Endothelial cell of umbilical vein (primary cell): ENCODE data around the gene RAD51B. TPM values are rescaled to one million over a fixed set of nuclear protein-coding genes. Genes with fewer than 3 reads are reported as not detected.
A peak's percentile ranks its signal among the peaks of the same experiment; 100 is the strongest.

ENCODE experiments used
- BruUV-seq: library from RNA; stranded (reverse); fragments of 400-500 nt; replicated peaks from 2 replicates; lab custom pipeline; 2021; lab: Mats Ljungman, UMichigan
- CTCF ChIA-PET: fragments of 300-600, 350-600 bp; sonication (Branson Sonifier 250); formaldehyde crosslinking; loops from one replicate; lab custom pipeline; 2021; ENCODE audit warnings: antibody characterized with exemption, inconsistent platforms; lab: Charles Lee
- POLR2A ChIA-PET: fragments of 300-600, 350-600 bp; sonication (Branson Sonifier 250); formaldehyde crosslinking; loops from one replicate; lab custom pipeline; 2021; ENCODE audit warnings: antibody characterized with exemption, inconsistent platforms; lab: Charles Lee
- DNase-seq: peaks from one replicate; pipeline ENCODE4 v3.0.0-alpha.2; 2011; ENCODE audit warnings: low read depth, low spot score
- FAIRE-seq: peaks from 2 replicates; lab custom pipeline; 2011; peaks lifted over from hg19 to GRCh38; lab: Jason Lieb, UNC
- H2AFZ ChIP-seq: 2 replicates; pipeline ENCODE4 v1.6.0; 2012; ENCODE audit warnings: low read depth, low read length, control low read depth, inconsistent platforms
- H3K27ac ChIP-seq: 2 replicates; pipeline ENCODE4 v1.5.1; 2011; ENCODE audit warnings: low read depth, mild to moderate bottlenecking, control low read depth, low read length, moderate library complexity; ENCODE audit not compliant: insufficient read depth
- H3K27me3 ChIP-seq, 2 experiments: 2 replicates each; pipeline versions ENCODE4 v1.6.0 to v1.6.1; 2011; ENCODE audit warnings: low read length in 2 of 2, mixed read lengths in 1 of 2; ENCODE audit not compliant: control insufficient read depth in 2 of 2, insufficient read depth in 2 of 2
- H3K36me3 ChIP-seq, 2 experiments: 2 replicates in 1 of 2; 3 replicates in 1 of 2; pipeline ENCODE4 v1.5.1; 2011; ENCODE audit warnings: low read length in 2 of 2, mild to moderate bottlenecking in 1 of 2, moderate library complexity in 1 of 2; ENCODE audit not compliant: control insufficient read depth in 2 of 2, insufficient read depth in 2 of 2; ENCODE audit errors: extremely low read depth in 1 of 2
- H3K4me1 ChIP-seq: 3 replicates; pipeline ENCODE4 v1.5.1; 2011; ENCODE audit warnings: mild to moderate bottlenecking, low read length; ENCODE audit not compliant: control insufficient read depth, insufficient read depth; ENCODE audit errors: extremely low read depth
- H3K4me2 ChIP-seq: 2 replicates; pipeline ENCODE4 v1.6.1; 2011; ENCODE audit warnings: low read length, control low read depth, mixed read lengths; ENCODE audit not compliant: insufficient read depth
- H3K4me3 ChIP-seq, 3 experiments: fragments of 200-600 bp in 1 of 3; sonication (generic), shearing (Covaris generic) in 1 of 3; replicated peaks in 1 of 3; 2 replicates each; pipeline ENCODE4 v1.5.1; 2011 to 2016; ENCODE audit warnings: control low read depth in 3 of 3, low read length in 3 of 3, mild to moderate bottlenecking in 2 of 3, inconsistent platforms in 1 of 3, low read depth in 1 of 3, moderate library complexity in 1 of 3; ENCODE audit not compliant: insufficient read depth in 1 of 3
- H3K79me2 ChIP-seq: 2 replicates; pipeline ENCODE4 v1.6.0; 2012; ENCODE audit warnings: low read length, inconsistent platforms; ENCODE audit not compliant: control insufficient read depth, insufficient read depth
- H3K9ac ChIP-seq: replicated peaks from 2 replicates; pipeline ENCODE3; 2011; ENCODE audit warnings: low read length, control low read depth; ENCODE audit not compliant: insufficient read depth; ENCODE audit errors: extremely low read depth
- H3K9me1 ChIP-seq: replicated peaks from 3 replicates; pipeline ENCODE4 v1.6.0; 2011; ENCODE audit warnings: mild to moderate bottlenecking, low read length; ENCODE audit not compliant: control insufficient read depth, insufficient read depth; ENCODE audit errors: extremely low read depth
- H3K9me3 ChIP-seq: replicated peaks from 2 replicates; pipeline ENCODE4 v1.5.1; 2012; ENCODE audit warnings: low read length, inconsistent platforms; ENCODE audit not compliant: control insufficient read depth, insufficient read depth
- H4K20me1 ChIP-seq: replicated peaks from 2 replicates; pipeline ENCODE3; 2011; ENCODE audit warnings: mild to moderate bottlenecking, low read length; ENCODE audit not compliant: control insufficient read depth, insufficient read depth; ENCODE audit errors: extremely low read depth
- EZH2 ChIP-seq: IDR thresholded peaks from 2 replicates; pipeline ENCODE4 v1.6.1; 2012; ENCODE audit warnings: borderline replicate concordance, low read depth, mild to moderate bottlenecking, moderate library complexity, low read length, inconsistent platforms; ENCODE audit not compliant: severe bottlenecking
- FOS ChIP-seq: IDR thresholded peaks from 2 replicates; pipeline ENCODE4 v1.6.1; 2011; ENCODE audit warnings: mild to moderate bottlenecking, low read length, moderate library complexity, borderline replicate concordance; ENCODE audit not compliant: insufficient read depth
- JUN ChIP-seq: IDR thresholded peaks from 2 replicates; pipeline ENCODE4 v1.6.1; 2011; ENCODE audit warnings: borderline replicate concordance, low read depth; ENCODE audit not compliant: insufficient read length, insufficient read depth
- dilution Hi-C: fragments of 300-500 bp; cut with MboI; formaldehyde crosslinking; loops from one replicate; pipeline ENCODE4 v1.15.0; 2019; ENCODE audit warnings: low sequenced_read_pairs; ENCODE audit not compliant: extremely low pct_ligation_motif_present
- intact Hi-C: fragments of 100-400 bp; cut with micrococcal nuclease; formaldehyde crosslinking; loops from one replicate; pipeline ENCODE4 v1.10.0; 2022
- polyA plus RNA-seq, 4 experiments: library from polyadenylated mRNA; depleted of rRNA in 3 of 4; stranded (reverse) in 3 of 4; unstranded in 1 of 4; fragments of >200 nt; gene quantifications; 2 replicates each; pipeline versions ENCODE4 v1.2.1 to v1.2.3, GENCODE V29; 2011 to 2012; ENCODE audit warnings: missing spikeins in 1 of 4
- total RNA-seq: library from RNA; stranded (reverse); gene quantifications from 2 replicates; pipeline ENCODE4 v1.2.3, GENCODE V29; 2021

The RAD51B gene
- total and polyA plus RNA-seq, 2 donors (not counting 3 experiments of a cell fraction or from before 2014, with no cell fraction given) = 3.9 to 19.0 TPM

- H3K27me3 ChIP-seq = no peaks in the 10 kb centered on the region
- ChIA-PET CTCF (interaction anchor here (0.6 kb wide), 1 partner anchor 10 kb away, joined by 3 read pairs; no protein-coding TSS in a partner anchor), POLR2A (no interaction called here)
- no peaks in the 10 kb centered on the region for H3K9me1 ChIP-seq
- no peaks in the 10 kb centered on the region for H3K9me3 ChIP-seq
- FAIRE-seq (no peak), DNase-seq (no peak)
- no TSS peak for BruUV-seq
- intact Hi-C loops (no loop called here), dilution Hi-C loops (no loop called here)
- H4K20me1 ChIP-seq = no peaks in the 10 kb centered on the region
- no peak overlapping the region for H3K4me3 ChIP-seq
- H3K9ac ChIP-seq = no peak overlapping the region
- no peak overlapping the region for H3K4me2 ChIP-seq
- no peak overlapping the region for H3K27ac ChIP-seq
- H2AFZ ChIP-seq = no peak overlapping the region
- H3K79me2 ChIP-seq = no peaks in the 10 kb centered on the region
- no peak for TF ChIP-seq EZH2
- H3K4me1 ChIP-seq = peaks cover 8% of the 10 kb centered on the region
- no peaks in the 10 kb centered on the region for H3K36me3 ChIP-seq
Observed at GRCh38 chr14:68274725-68275124, 455.1 kb downstream of the RAD51B start.

DNA sequence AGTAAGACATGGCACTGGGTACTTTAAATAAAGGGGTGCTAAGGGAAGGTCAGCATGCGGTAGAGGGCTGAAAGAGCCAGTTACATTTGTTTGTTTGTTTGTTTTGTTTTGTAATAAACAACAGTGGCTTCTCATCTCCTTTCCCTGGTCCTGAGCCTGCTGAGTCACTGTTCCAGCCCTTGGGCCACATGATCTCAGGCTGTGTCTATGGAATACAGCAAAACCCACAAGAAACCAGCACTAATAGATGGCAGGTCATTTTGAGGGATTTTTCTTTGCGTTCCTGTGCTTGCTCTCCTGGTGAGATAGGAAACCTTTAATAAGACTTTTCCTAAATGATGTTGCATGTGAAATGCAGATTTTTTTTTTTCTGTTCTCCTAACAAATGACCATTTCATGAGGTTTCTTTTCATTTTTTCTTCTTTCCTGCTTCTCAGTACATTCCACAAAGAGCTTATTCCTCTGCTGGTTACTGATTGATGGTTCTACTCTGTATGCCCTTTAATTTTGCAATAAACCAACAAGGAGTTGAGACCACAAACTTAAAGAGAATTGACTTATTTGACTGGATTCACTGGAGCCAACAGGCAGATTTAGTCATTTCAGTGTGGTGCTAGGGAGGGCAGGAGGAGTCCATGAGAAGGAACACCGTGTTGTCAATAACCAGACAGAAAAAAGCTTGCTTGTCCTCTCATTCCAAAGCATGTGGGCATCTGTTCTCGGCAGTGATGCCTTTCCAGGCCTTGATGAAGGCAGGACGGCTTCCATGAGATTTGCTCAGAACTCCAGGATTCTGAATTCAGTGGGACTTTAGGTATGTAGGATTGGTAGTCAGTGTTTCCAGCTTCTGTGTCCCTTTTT is 459.2 kb downstream of the RAD51B start:
- POLR2A ChIA-PET = no interaction called here
- dilution Hi-C loops = no loop called here
- H3K79me2 ChIP-seq = no peaks in the 10 kb centered on the region
- no peaks in the 10 kb centered on the region for H3K9me3 ChIP-seq
- no peaks in the 10 kb centered on the region for H3K27me3 ChIP-seq
- TF ChIP-seq FOS (peak; percentile 7), JUN (no peak)
- H3K9ac ChIP-seq = no peak overlapping the region
- CTCF ChIA-PET = no interaction called here
- no peaks in the 10 kb centered on the region for H3K36me3 ChIP-seq
- BruUV-seq = no TSS peak
- no peaks in the 10 kb centered on the region for H4K20me1 ChIP-seq
- H3K4me2 ChIP-seq = no peak overlapping the region
- DNase-seq = no peak
- no peak overlapping the region for H3K4me3 ChIP-seq
- peaks cover 10% of the 10 kb centered on the region for H3K4me1 ChIP-seq
- intact Hi-C loops = no loop called here
- no peak for FAIRE-seq
- no peaks in the 10 kb centered on the region for H3K9me1 ChIP-seq
- H3K27ac ChIP-seq = no peak overlapping the region
- no peak overlapping the region for H2AFZ ChIP-seq
